Uterus (tissue), 4 donors: ENCODE results near the gene HMGCS2. TPM values are rescaled to one million over a fixed set of nuclear protein-coding genes. Genes with fewer than 3 reads are reported as not detected.
A peak's percentile ranks its signal among the peaks of the same experiment; 100 is the strongest.

Source experiments
- DNase-seq, 2 donors: peaks; one replicate each; pipeline ENCODE4 v3.0.0-alpha.2; 2019 to 2020
- H3K27ac ChIP-seq, 2 donors: fragments of 200-600 bp; sonication (generic); 1 replicate in 1 of 2; 2 replicates in 1 of 2; pipeline ENCODE4 v1.5.1; 2016 to 2018
- H3K27me3 ChIP-seq, 2 donors: fragments of 200-600 bp; sonication (generic); one replicate each; pipeline ENCODE4 v1.5.1; 2018 to 2019; ENCODE audit warnings: control low read depth in 1 of 2
- H3K36me3 ChIP-seq, 2 donors: fragments of 200-600 bp; sonication (generic); one replicate each; pipeline ENCODE4 v1.5.1; 2019; ENCODE audit warnings: control low read depth in 1 of 2
- H3K4me1 ChIP-seq, 2 donors: fragments of 200-600 bp; sonication (generic); one replicate each; pipeline ENCODE4 v1.5.1; 2018 to 2019; ENCODE audit warnings: control low read depth in 1 of 2
- H3K4me3 ChIP-seq, 2 donors: fragments of 200-600 bp; sonication (generic); 1 replicate in 1 of 2; 2 replicates in 1 of 2; pipeline ENCODE4 v1.5.1; 2018 to 2019; ENCODE audit warnings: mild to moderate bottlenecking in 1 of 2
- H3K9me3 ChIP-seq, 2 donors: fragments of 200-600 bp; sonication (generic); one replicate each; pipeline ENCODE4 v1.5.1; 2019; ENCODE audit warnings: control low read depth in 1 of 2
- CTCF ChIP-seq, 4 experiments: fragments of 200-600 bp in 2 of 4; fragments of 450-650 bp in 2 of 4; sonication (generic) in 2 of 4; IDR thresholded peaks; one replicate each; pipeline ENCODE4 v1.5.1; 2016 to 2019; ENCODE audit warnings: antibody characterized with exemption in 4 of 4, mild to moderate bottlenecking in 2 of 4, moderate library complexity in 1 of 4
- POLR2A ChIP-seq, 2 donors: fragments of 450-650 bp; IDR thresholded peaks; one replicate each; pipeline ENCODE4 v1.6.1; 2016; ENCODE audit warnings: antibody characterized with exemption in 2 of 2, mild to moderate bottlenecking in 1 of 2, moderate library complexity in 1 of 2
- intact Hi-C: fragments of 100-400 bp; cut with DNase I; formaldehyde crosslinking; loops from one replicate; pipeline ENCODE4 v1.15.1; 2023; ENCODE audit warnings: low total_unique reads
- total RNA-seq, 4 donors: library from RNA; depleted of rRNA in 3 of 4; stranded (reverse); fragments of >200 nt in 3 of 4; gene quantifications; one replicate each; pipeline versions ENCODE4 v1.1.0 to v1.2.4, GENCODE V29; 2014 to 2023
- donor health status: DM: yes; HTN: yes; CAD: no.

The HMGCS2 gene
- total RNA-seq, 4 donors from 2014 or later, result 0.29 TPM; not detected in 3

- TF ChIP-seq POLR2A (IDR thresholded peaks at IDR 0.05) (no peak), CTCF (IDR thresholded peaks at IDR 0.05) (no peak)
- H3K27me3 ChIP-seq, result no peaks in the 10 kb centered on the region
- DNase-seq, result no peak
- intact Hi-C loops, result no loop called here
- H3K27ac ChIP-seq, result no peak overlapping the region
- H3K9me3 ChIP-seq, result no peaks in the 10 kb centered on the region
- no peaks in the 10 kb centered on the region for H3K36me3 ChIP-seq
- no peaks in the 10 kb centered on the region for H3K4me1 ChIP-seq
- H3K4me3 ChIP-seq, result no peak overlapping the region
These were observed 21.3 kb downstream of the HMGCS2 start for GRCh38 chr1:119747451-119747850.

GRCh38 chr1:119745034-119745433 lies 23.7 kb downstream of the HMGCS2 start:
- TF ChIP-seq CTCF (IDR thresholded peaks at IDR 0.05) (no peak), POLR2A (IDR thresholded peaks at IDR 0.05) (no peak)
- Histone ChIP-seq H3K36me3 (no peaks in the 10 kb centered on the region), H3K9me3 (no peaks in the 10 kb centered on the region), H3K4me1 (no peaks in the 10 kb centered on the region), H3K4me3 (no peak overlapping the region), H3K27me3 (no peaks in the 10 kb centered on the region), H3K27ac (no peak overlapping the region)
- intact Hi-C loops, result no loop called here
- DNase-seq, result no peak

GRCh38 chr1:119744598-119744942 lies 24.1 kb downstream of the HMGCS2 start:
- Histone ChIP-seq H3K4me3 (no peak overlapping the region), H3K27me3 (no peaks in the 10 kb centered on the region), H3K27ac (no peak overlapping the region), H3K9me3 (no peaks in the 10 kb centered on the region), H3K4me1 (no peaks in the 10 kb centered on the region), H3K36me3 (no peaks in the 10 kb centered on the region)
- intact Hi-C loops, result no loop called here
- TF ChIP-seq CTCF (IDR thresholded peaks at IDR 0.05) (no peak), POLR2A (IDR thresholded peaks at IDR 0.05) (no peak)
- DNase-seq, result no peak

- Histone ChIP-seq H3K9me3 (no peaks in the 10 kb centered on the region), H3K4me1 (no peaks in the 10 kb centered on the region), H3K27ac (no peak overlapping the region), H3K4me3 (no peak overlapping the region), H3K27me3 (no peaks in the 10 kb centered on the region), H3K36me3 (no peaks in the 10 kb centered on the region)
- intact Hi-C loops, result no loop called here
- TF ChIP-seq POLR2A (IDR thresholded peaks at IDR 0.05) (no peak), CTCF (IDR thresholded peaks at IDR 0.05) (peak; percentile 41 to 78 (median 54))
- peak; percentile 47 to 55 for DNase-seq
These were observed 24.7 kb downstream of the HMGCS2 start for GRCh38 chr1:119743776-119744597.

- H3K27ac ChIP-seq, result no peak overlapping the region
- no peak for TF ChIP-seq CTCF (IDR thresholded peaks at IDR 0.05)
- no peak for TF ChIP-seq POLR2A (IDR thresholded peaks at IDR 0.05)
These were observed 25.4 kb downstream of the HMGCS2 start for GRCh38 chr1:119743308-119743707.

More at GRCh38 chr1:119743308-119743707, 25.4 kb downstream of the HMGCS2 start:
- no peaks in the 10 kb centered on the region for H3K4me1 ChIP-seq
- intact Hi-C loops, result no loop called here
- H3K9me3 ChIP-seq, result no peaks in the 10 kb centered on the region
- no peaks in the 10 kb centered on the region for H3K36me3 ChIP-seq
- DNase-seq, result no peak
- no peak overlapping the region for H3K4me3 ChIP-seq
- H3K27me3 ChIP-seq, result no peaks in the 10 kb centered on the region
